ENCODE measurements around the gene CSF1.

The CSF1 gene

GRCh38 chr1:109974191-109974590 lies 63.5 kb downstream of the CSF1 start:
- TF ChIP-seq CTCF (IDR thresholded peaks at IDR 0.05) = no peak
- H3K36me3 ChIP-seq (ENCODE audit: control insufficient read depth, insufficient read depth, low read length) = no peaks in the 10 kb centered on the region
- no peak overlapping the region for H3K4me2 ChIP-seq (ENCODE audit: low read length)
- no peak overlapping the region for H3K9ac ChIP-seq
- no peaks in the 10 kb centered on the region for H3K79me2 ChIP-seq
- H3K27me3 ChIP-seq (ENCODE audit: control insufficient read depth, insufficient read depth, low read length) = no peaks in the 10 kb centered on the region
- H2AFZ ChIP-seq = no peak overlapping the region
- no peak overlapping the region for H3K27ac ChIP-seq
- H3K4me1 ChIP-seq = no peaks in the 10 kb centered on the region
- H3K9me3 ChIP-seq (ENCODE audit: control insufficient read depth, low read length) = no peaks in the 10 kb centered on the region
- H3K4me3 ChIP-seq (ENCODE audit: low read depth, low read length) = no peak overlapping the region

GRCh38 chr1:109975718-109976117 lies 65.1 kb downstream of the CSF1 start:
- Histone ChIP-seq H3K4me1 (peaks cover 5% of the 10 kb centered on the region), H3K4me3 (ENCODE audit: low read depth, low read length) (no peak overlapping the region), H3K9ac (no peak overlapping the region), H3K27me3 (ENCODE audit: control insufficient read depth, insufficient read depth, low read length) (no peaks in the 10 kb centered on the region), H3K9me3 (ENCODE audit: control insufficient read depth, low read length) (no peaks in the 10 kb centered on the region), H3K27ac (no peak overlapping the region), H3K4me2 (ENCODE audit: low read length) (no peak overlapping the region), H3K36me3 (ENCODE audit: control insufficient read depth, insufficient read depth, low read length) (no peaks in the 10 kb centered on the region), H3K79me2 (no peaks in the 10 kb centered on the region), H2AFZ (no peak overlapping the region)
- no peak for TF ChIP-seq CTCF (IDR thresholded peaks at IDR 0.05)

GRCh38 chr1:109976762-109977161 lies 66.1 kb downstream of the CSF1 start:
- no peaks in the 10 kb centered on the region for H3K9me3 ChIP-seq (ENCODE audit: control insufficient read depth, low read length)
- no peaks in the 10 kb centered on the region for H3K36me3 ChIP-seq (ENCODE audit: control insufficient read depth, insufficient read depth, low read length)
- no peak overlapping the region for H3K27ac ChIP-seq
- no peaks in the 10 kb centered on the region for H3K27me3 ChIP-seq (ENCODE audit: control insufficient read depth, insufficient read depth, low read length)
- no peaks in the 10 kb centered on the region for H3K79me2 ChIP-seq
- no peak for TF ChIP-seq CTCF (IDR thresholded peaks at IDR 0.05)
- no peak overlapping the region for H3K4me2 ChIP-seq (ENCODE audit: low read length)
- no peak overlapping the region for H2AFZ ChIP-seq
- no peak overlapping the region for H3K9ac ChIP-seq
- H3K4me1 ChIP-seq = peaks cover 5% of the 10 kb centered on the region
- no peak overlapping the region for H3K4me3 ChIP-seq (ENCODE audit: low read depth, low read length)

- Histone ChIP-seq H3K9me3 (ENCODE audit: control insufficient read depth, low read length) (no peaks in the 10 kb centered on the region), H3K4me2 (ENCODE audit: low read length) (no peak overlapping the region), H3K79me2 (no peaks in the 10 kb centered on the region), H2AFZ (no peak overlapping the region), H3K4me3 (ENCODE audit: low read depth, low read length) (no peak overlapping the region), H3K36me3 (ENCODE audit: control insufficient read depth, insufficient read depth, low read length) (no peaks in the 10 kb centered on the region), H3K4me1 (peaks cover 5% of the 10 kb centered on the region), H3K27me3 (ENCODE audit: control insufficient read depth, insufficient read depth, low read length) (no peaks in the 10 kb centered on the region), H3K27ac (no peak overlapping the region), H3K9ac (no peak overlapping the region)
- TF ChIP-seq CTCF (IDR thresholded peaks at IDR 0.05) = no peak
Observed at GRCh38 chr1:109977225-109977624, 66.6 kb downstream of the CSF1 start.

- H3K9me3 ChIP-seq (ENCODE audit: control insufficient read depth, low read length) = no peaks in the 10 kb centered on the region
Observed at GRCh38 chr1:109977657-109978378, 67.2 kb downstream of the CSF1 start.

More at GRCh38 chr1:109977657-109978378, 67.2 kb downstream of the CSF1 start:
- no peak overlapping the region for H2AFZ ChIP-seq
- no peak overlapping the region for H3K9ac ChIP-seq
- no peaks in the 10 kb centered on the region for H3K36me3 ChIP-seq (ENCODE audit: control insufficient read depth, insufficient read depth, low read length)
- peaks cover 5% of the 10 kb centered on the region for H3K4me1 ChIP-seq
- no peak overlapping the region for H3K27ac ChIP-seq
- H3K27me3 ChIP-seq (ENCODE audit: control insufficient read depth, insufficient read depth, low read length) = no peaks in the 10 kb centered on the region
- H3K79me2 ChIP-seq = no peaks in the 10 kb centered on the region
- no peak for TF ChIP-seq CTCF (IDR thresholded peaks at IDR 0.05)
- no peak overlapping the region for H3K4me3 ChIP-seq (ENCODE audit: low read depth, low read length)
- no peak overlapping the region for H3K4me2 ChIP-seq (ENCODE audit: low read length)

Measured in parathyroid adenoma (tissue), 2 donors.